H7 (cell line): Measurements from ENCODE around the gene RTP1. TPM values are rescaled to one million over a fixed set of nuclear protein-coding genes. Genes with fewer than 3 reads are reported as not detected.

Experiments used
- DNase-seq: peaks from one replicate; pipeline ENCODE4 v3.0.0; 2012
- H3K27me3 ChIP-seq: 2 replicates; pipeline ENCODE4 v1.6.0; 2011; ENCODE audit warnings: mild to moderate bottlenecking, low read length; ENCODE audit not compliant: control insufficient read depth, insufficient read depth
- H3K36me3 ChIP-seq: replicated peaks from 2 replicates; pipeline ENCODE4 v1.5.1; 2011; ENCODE audit warnings: low read length; ENCODE audit not compliant: control insufficient read depth, insufficient read depth
- H3K4me3 ChIP-seq: 2 replicates; pipeline ENCODE4 v1.5.1; 2011; ENCODE audit warnings: low read depth, mild to moderate bottlenecking, control low read depth, low read length, moderate library complexity; ENCODE audit not compliant: insufficient read depth
- total RNA-seq: library from RNA; depleted of rRNA; stranded (reverse); fragments of >200 nt; shearing (Covaris generic); gene quantifications from 2 replicates; pipeline ENCODE4 v1.2.3, GENCODE V29; 2014; rRNA removed

RTP1 gene
- total RNA-seq, 1 experiment from 2014 or later, result 5.3 TPM

DNA sequence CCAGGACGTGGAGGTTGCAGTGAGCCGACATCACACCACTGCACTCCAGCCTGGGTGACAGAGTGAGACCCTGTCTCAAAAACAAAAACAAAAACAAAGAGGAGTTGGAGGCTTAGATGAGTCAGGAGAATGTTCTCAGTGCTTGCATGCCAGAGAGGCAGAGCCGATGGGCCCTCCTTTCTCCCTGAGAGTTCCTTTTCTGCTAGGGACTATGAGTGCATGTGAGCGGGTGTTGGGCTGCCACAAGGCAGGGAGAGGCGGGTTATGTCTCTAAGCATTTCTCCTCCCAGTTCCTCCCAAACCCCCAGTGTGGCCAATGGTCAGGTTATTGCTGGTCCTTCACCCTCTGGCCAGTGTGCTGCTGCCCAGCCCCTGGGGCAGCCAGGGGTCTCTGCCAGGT lies 45.1 kb downstream of the RTP1 start:
- DNase-seq, result no peak
- no peaks in the 10 kb centered on the region for H3K27me3 ChIP-seq
- H3K36me3 ChIP-seq, result no peaks in the 10 kb centered on the region
- no peak overlapping the region for H3K4me3 ChIP-seq

DNA sequence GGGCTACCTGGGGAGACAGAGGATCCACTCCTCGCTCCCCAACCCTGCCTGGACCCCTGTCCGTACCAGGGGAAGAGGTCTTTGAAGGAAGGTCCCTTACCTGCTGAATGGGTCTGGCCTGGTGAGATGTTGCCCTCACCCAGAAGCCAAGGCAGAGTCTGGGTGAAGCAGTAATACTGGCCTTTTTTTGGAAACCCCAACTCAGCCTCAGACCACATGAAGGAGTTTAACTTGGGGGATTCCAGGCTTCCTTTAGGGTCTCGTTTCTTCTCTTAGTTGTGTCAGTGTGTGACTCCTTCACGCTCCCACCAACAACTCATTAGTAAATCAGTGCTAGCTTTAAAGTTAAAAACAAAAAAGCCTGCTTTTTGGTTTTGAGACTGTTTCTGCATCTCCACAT lies 45.6 kb downstream of the RTP1 start:
- DNase-seq, result no peak
- H3K36me3 ChIP-seq, result no peaks in the 10 kb centered on the region
- no peaks in the 10 kb centered on the region for H3K27me3 ChIP-seq

DNA sequence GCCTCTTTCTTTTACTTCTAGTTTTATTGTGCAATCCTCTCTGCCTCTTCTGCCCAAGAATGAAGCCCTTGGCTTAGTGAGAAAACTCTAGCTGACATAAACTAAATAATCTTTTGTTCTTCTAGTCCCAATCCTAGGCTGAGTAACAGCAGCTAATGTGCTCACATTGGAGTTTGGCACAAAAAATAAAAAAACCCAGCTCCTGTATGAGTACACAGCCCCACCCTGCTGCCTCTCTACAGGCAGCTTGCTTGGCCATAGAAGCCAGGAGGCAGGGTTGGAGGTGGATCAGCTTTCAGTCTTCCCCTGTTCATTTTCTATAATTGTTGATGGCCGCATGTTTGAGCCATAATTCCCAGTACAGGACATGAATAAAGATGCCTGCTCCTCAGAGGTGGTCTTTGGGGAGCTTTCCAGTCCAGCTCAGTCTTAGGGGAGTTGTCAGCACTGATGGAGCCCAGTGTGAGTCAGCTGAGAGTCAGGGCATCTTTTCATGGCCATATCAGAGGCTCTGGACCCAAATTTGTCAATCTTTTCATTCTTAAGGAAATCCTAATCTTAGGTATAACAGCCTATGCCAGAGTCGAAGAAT lies 46.7 kb downstream of the RTP1 start:
- no peak overlapping the region for H3K4me3 ChIP-seq
- no peak for DNase-seq
- no peaks in the 10 kb centered on the region for H3K27me3 ChIP-seq
- H3K36me3 ChIP-seq, result no peaks in the 10 kb centered on the region

More for the DNA sequence above, 45.6 kb downstream of the RTP1 start:
- H3K4me3 ChIP-seq, result no peak overlapping the region

DNA sequence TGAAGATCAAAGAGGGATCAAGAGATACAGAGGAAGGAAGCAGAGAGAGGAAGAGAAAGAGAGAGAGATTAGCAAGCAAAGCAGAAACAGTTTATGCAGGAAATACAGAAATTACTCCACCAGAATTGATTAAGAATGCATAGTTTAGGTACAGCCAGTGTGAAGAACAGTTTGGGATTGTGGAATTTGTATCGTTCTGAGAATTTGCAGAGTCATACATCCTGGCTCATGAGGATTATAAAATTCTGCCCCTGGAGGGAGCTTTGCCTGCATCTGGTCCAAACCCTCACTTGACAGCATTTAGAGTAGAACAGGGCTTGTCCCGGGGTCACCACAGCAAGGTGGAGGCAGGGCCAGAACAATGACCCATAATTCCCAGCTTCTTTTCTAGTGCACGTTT lies 50.1 kb downstream of the RTP1 start:
- Histone ChIP-seq H3K4me3 (no peak overlapping the region), H3K27me3 (no peaks in the 10 kb centered on the region), H3K36me3 (no peaks in the 10 kb centered on the region)
- no peak for DNase-seq

Other genes with a start within 250 kb of the RTP1 start
- 62.9 and 64.2 TPM in 2 replicates for gene RPL39L, start 58.0 kb upstream of the RTP1 start, total RNA-seq
- 1.2 and 4.1 TPM in 2 replicates for gene MASP1, start 94.3 kb downstream of the RTP1 start, total RNA-seq
- gene RTP4, start 170.9 kb downstream of the RTP1 start, total RNA-seq, result not detected in 2 replicates